WTC11 (cell line): ENCODE results near the gene ISOC2.

Experiments used
- CREB1 ChIP-seq: sonication (generic); formaldehyde crosslinking; IDR thresholded peaks from 2 replicates; pipeline ENCODE4 v1.8.0; 2023; ENCODE audit warnings: mild to moderate bottlenecking, missing genetic modification reagents
- EMX1 ChIP-seq: fragments of 250-450 bp; sonication (Bioruptor Pico); IDR thresholded peaks from 2 replicates; pipeline ENCODE4 v1.8.0; 2021; ENCODE audit warnings: mild to moderate bottlenecking
- FOXK1 ChIP-seq: sonication (generic); formaldehyde crosslinking; IDR thresholded peaks from 2 replicates; pipeline ENCODE4 v1.8.0; 2022; ENCODE audit warnings: mild to moderate bottlenecking, moderate library complexity, missing genetic modification reagents
- GABPB1 ChIP-seq: sonication (generic); formaldehyde crosslinking; IDR thresholded peaks from 2 replicates; pipeline ENCODE4 v1.8.1; 2023; ENCODE audit warnings: mild to moderate bottlenecking, missing genetic modification reagents
- MAX ChIP-seq: sonication (generic); formaldehyde crosslinking; IDR thresholded peaks from 2 replicates; pipeline ENCODE4 v1.8.0; 2022; ENCODE audit warnings: mild to moderate bottlenecking, missing genetic modification reagents
- NR2C2 ChIP-seq: sonication (generic); formaldehyde crosslinking; IDR thresholded peaks from 2 replicates; pipeline ENCODE4 v1.8.0; 2022; ENCODE audit warnings: mild to moderate bottlenecking, missing genetic modification reagents
- NR3C1 ChIP-seq: sonication (generic); formaldehyde crosslinking; conservative IDR thresholded peaks from 2 replicates; pipeline ENCODE4 v1.8.1; 2023; ENCODE audit warnings: low read depth, mild to moderate bottlenecking, missing genetic modification reagents
- TF ChIP-seq, protein P1 (sequence below): fragments of 200-600 bp; IDR thresholded peaks from 2 replicates; pipeline ENCODE4 v1.8.0; 2022; ENCODE audit warnings: antibody characterized with exemption
- TF ChIP-seq, protein P2 (sequence below): sonication (generic); formaldehyde crosslinking; IDR thresholded peaks from 2 replicates; pipeline ENCODE4 v1.8.1; 2022; ENCODE audit warnings: mild to moderate bottlenecking, moderate library complexity, missing genetic modification reagents

- no peak for TF ChIP-seq NR2C2 (CRISPR knock-in tag)
- TF ChIP-seq, protein P1, sequence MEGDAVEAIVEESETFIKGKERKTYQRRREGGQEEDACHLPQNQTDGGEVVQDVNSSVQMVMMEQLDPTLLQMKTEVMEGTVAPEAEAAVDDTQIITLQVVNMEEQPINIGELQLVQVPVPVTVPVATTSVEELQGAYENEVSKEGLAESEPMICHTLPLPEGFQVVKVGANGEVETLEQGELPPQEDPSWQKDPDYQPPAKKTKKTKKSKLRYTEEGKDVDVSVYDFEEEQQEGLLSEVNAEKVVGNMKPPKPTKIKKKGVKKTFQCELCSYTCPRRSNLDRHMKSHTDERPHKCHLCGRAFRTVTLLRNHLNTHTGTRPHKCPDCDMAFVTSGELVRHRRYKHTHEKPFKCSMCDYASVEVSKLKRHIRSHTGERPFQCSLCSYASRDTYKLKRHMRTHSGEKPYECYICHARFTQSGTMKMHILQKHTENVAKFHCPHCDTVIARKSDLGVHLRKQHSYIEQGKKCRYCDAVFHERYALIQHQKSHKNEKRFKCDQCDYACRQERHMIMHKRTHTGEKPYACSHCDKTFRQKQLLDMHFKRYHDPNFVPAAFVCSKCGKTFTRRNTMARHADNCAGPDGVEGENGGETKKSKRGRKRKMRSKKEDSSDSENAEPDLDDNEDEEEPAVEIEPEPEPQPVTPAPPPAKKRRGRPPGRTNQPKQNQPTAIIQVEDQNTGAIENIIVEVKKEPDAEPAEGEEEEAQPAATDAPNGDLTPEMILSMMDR, result no peak
- TF ChIP-seq EMX1 (CRISPR knock-in tag), result no peak
- TF ChIP-seq, protein P2, sequence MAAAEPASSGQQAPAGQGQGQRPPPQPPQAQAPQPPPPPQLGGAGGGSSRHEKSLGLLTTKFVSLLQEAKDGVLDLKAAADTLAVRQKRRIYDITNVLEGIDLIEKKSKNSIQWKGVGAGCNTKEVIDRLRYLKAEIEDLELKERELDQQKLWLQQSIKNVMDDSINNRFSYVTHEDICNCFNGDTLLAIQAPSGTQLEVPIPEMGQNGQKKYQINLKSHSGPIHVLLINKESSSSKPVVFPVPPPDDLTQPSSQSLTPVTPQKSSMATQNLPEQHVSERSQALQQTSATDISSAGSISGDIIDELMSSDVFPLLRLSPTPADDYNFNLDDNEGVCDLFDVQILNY, result no peak
- TF ChIP-seq NR3C1 (CRISPR knock-in tag), result no peak
- no peak for TF ChIP-seq CREB1 (CRISPR knock-in tag)
- no peak for TF ChIP-seq FOXK1 (CRISPR knock-in tag)
- TF ChIP-seq GABPB1, result no peak
- TF ChIP-seq MAX (CRISPR knock-in tag), result no peak
These were observed 32.8 kb upstream of the ISOC2 start for GRCh38 chr19:55494172-55494761.
